Measurements from ENCODE around the gene SYPL1. TPM values are rescaled to one million over a fixed set of nuclear protein-coding genes. Genes with fewer than 3 reads are reported as not detected.

The SYPL1 gene
- total and polyA plus RNA-seq, 9 of the 15 experiments (the other 6 are each of a cell fraction or from before 2014, with no cell fraction given) = 23.8 to 214 (median 70.2) TPM

DNA sequence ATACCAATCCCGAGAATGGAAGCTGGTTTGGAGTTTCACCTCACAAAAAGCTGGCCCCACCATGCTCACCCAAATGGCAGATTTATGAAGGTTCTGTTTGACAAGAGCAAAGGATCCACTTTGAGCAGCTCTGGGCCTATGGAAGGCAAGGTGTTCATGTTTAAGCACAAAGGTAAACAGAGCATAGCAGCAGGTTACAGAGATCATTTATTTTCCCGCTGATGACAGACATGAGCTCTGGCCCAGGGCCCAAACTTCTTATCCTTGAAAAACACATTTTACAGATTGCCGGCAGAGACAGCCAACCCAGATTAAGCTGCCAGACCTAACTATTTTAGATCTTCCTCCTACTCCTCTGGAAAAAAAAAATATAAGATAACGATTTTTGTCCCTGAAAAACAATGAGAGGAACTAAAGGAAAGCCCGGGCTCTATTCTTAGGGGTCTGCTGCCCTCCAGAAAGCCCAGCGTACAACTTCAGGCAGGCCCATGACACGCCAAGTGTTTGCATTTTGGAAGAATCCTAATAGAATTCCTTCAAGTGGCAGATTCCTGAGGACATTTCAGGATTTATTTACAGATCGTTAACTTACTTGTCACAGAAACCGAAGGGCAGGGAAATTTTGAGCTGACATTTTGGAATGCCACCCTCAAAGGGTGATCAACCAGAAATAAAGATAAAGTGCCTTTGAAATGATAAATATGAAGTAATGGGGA, 40.0 kb downstream of the SYPL1 start (continued):
- TF ChIP-seq, protein P1, sequence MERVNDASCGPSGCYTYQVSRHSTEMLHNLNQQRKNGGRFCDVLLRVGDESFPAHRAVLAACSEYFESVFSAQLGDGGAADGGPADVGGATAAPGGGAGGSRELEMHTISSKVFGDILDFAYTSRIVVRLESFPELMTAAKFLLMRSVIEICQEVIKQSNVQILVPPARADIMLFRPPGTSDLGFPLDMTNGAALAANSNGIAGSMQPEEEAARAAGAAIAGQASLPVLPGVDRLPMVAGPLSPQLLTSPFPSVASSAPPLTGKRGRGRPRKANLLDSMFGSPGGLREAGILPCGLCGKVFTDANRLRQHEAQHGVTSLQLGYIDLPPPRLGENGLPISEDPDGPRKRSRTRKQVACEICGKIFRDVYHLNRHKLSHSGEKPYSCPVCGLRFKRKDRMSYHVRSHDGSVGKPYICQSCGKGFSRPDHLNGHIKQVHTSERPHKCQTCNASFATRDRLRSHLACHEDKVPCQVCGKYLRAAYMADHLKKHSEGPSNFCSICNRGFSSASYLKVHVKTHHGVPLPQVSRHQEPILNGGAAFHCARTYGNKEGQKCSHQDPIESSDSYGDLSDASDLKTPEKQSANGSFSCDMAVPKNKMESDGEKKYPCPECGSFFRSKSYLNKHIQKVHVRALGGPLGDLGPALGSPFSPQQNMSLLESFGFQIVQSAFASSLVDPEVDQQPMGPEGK (CRISPR knock-in tag; IDR thresholded peaks at IDR 0.05; ENCODE audit: borderline replicate concordance) = no peak
- TF ChIP-seq, protein P2, sequence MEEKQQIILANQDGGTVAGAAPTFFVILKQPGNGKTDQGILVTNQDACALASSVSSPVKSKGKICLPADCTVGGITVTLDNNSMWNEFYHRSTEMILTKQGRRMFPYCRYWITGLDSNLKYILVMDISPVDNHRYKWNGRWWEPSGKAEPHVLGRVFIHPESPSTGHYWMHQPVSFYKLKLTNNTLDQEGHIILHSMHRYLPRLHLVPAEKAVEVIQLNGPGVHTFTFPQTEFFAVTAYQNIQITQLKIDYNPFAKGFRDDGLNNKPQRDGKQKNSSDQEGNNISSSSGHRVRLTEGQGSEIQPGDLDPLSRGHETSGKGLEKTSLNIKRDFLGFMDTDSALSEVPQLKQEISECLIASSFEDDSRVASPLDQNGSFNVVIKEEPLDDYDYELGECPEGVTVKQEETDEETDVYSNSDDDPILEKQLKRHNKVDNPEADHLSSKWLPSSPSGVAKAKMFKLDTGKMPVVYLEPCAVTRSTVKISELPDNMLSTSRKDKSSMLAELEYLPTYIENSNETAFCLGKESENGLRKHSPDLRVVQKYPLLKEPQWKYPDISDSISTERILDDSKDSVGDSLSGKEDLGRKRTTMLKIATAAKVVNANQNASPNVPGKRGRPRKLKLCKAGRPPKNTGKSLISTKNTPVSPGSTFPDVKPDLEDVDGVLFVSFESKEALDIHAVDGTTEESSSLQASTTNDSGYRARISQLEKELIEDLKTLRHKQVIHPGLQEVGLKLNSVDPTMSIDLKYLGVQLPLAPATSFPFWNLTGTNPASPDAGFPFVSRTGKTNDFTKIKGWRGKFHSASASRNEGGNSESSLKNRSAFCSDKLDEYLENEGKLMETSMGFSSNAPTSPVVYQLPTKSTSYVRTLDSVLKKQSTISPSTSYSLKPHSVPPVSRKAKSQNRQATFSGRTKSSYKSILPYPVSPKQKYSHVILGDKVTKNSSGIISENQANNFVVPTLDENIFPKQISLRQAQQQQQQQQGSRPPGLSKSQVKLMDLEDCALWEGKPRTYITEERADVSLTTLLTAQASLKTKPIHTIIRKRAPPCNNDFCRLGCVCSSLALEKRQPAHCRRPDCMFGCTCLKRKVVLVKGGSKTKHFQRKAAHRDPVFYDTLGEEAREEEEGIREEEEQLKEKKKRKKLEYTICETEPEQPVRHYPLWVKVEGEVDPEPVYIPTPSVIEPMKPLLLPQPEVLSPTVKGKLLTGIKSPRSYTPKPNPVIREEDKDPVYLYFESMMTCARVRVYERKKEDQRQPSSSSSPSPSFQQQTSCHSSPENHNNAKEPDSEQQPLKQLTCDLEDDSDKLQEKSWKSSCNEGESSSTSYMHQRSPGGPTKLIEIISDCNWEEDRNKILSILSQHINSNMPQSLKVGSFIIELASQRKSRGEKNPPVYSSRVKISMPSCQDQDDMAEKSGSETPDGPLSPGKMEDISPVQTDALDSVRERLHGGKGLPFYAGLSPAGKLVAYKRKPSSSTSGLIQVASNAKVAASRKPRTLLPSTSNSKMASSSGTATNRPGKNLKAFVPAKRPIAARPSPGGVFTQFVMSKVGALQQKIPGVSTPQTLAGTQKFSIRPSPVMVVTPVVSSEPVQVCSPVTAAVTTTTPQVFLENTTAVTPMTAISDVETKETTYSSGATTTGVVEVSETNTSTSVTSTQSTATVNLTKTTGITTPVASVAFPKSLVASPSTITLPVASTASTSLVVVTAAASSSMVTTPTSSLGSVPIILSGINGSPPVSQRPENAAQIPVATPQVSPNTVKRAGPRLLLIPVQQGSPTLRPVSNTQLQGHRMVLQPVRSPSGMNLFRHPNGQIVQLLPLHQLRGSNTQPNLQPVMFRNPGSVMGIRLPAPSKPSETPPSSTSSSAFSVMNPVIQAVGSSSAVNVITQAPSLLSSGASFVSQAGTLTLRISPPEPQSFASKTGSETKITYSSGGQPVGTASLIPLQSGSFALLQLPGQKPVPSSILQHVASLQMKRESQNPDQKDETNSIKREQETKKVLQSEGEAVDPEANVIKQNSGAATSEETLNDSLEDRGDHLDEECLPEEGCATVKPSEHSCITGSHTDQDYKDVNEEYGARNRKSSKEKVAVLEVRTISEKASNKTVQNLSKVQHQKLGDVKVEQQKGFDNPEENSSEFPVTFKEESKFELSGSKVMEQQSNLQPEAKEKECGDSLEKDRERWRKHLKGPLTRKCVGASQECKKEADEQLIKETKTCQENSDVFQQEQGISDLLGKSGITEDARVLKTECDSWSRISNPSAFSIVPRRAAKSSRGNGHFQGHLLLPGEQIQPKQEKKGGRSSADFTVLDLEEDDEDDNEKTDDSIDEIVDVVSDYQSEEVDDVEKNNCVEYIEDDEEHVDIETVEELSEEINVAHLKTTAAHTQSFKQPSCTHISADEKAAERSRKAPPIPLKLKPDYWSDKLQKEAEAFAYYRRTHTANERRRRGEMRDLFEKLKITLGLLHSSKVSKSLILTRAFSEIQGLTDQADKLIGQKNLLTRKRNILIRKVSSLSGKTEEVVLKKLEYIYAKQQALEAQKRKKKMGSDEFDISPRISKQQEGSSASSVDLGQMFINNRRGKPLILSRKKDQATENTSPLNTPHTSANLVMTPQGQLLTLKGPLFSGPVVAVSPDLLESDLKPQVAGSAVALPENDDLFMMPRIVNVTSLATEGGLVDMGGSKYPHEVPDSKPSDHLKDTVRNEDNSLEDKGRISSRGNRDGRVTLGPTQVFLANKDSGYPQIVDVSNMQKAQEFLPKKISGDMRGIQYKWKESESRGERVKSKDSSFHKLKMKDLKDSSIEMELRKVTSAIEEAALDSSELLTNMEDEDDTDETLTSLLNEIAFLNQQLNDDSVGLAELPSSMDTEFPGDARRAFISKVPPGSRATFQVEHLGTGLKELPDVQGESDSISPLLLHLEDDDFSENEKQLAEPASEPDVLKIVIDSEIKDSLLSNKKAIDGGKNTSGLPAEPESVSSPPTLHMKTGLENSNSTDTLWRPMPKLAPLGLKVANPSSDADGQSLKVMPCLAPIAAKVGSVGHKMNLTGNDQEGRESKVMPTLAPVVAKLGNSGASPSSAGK (IDR thresholded peaks at IDR 0.05) = no peak
- TF ChIP-seq, protein P3, sequence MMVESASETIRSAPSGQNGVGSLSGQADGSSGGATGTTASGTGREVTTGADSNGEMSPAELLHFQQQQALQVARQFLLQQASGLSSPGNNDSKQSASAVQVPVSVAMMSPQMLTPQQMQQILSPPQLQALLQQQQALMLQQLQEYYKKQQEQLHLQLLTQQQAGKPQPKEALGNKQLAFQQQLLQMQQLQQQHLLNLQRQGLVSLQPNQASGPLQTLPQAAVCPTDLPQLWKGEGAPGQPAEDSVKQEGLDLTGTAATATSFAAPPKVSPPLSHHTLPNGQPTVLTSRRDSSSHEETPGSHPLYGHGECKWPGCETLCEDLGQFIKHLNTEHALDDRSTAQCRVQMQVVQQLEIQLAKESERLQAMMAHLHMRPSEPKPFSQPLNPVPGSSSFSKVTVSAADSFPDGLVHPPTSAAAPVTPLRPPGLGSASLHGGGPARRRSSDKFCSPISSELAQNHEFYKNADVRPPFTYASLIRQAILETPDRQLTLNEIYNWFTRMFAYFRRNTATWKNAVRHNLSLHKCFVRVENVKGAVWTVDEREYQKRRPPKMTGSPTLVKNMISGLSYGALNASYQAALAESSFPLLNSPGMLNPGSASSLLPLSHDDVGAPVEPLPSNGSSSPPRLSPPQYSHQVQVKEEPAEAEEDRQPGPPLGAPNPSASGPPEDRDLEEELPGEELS (CRISPR knock-in tag; IDR thresholded peaks at IDR 0.05; ENCODE audit: borderline replicate concordance) = no peak
- TF ChIP-seq SRSF9 (IDR thresholded peaks at IDR 0.05; ENCODE audit: borderline replicate concordance, low read depth, low read length) = no peak
- 0 out of 2 replicates have a peak, but pooled peaks have one; percentile 46 for TF ChIP-seq KLF6 (CRISPR knock-in tag; IDR thresholded peaks at IDR 0.05; ENCODE audit: borderline replicate concordance)
- TF ChIP-seq, protein P4, sequence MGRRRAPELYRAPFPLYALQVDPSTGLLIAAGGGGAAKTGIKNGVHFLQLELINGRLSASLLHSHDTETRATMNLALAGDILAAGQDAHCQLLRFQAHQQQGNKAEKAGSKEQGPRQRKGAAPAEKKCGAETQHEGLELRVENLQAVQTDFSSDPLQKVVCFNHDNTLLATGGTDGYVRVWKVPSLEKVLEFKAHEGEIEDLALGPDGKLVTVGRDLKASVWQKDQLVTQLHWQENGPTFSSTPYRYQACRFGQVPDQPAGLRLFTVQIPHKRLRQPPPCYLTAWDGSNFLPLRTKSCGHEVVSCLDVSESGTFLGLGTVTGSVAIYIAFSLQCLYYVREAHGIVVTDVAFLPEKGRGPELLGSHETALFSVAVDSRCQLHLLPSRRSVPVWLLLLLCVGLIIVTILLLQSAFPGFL (CRISPR knock-in tag; IDR thresholded peaks at IDR 0.05) = no peak
- TF ChIP-seq NCOA2 (IDR thresholded peaks at IDR 0.05; ENCODE audit: partially characterized antibody in 2 of 2) = peak in 1 of 2 experiments; percentile 70
- peak; percentile 99 for TF ChIP-seq CCNT2 (IDR thresholded peaks at IDR 0.05; ENCODE audit: borderline replicate concordance, extremely low read depth, insufficient read length, low read depth, low read length)

Data from K562 (cell line).